ENCODE results near the gene AHNAK.

The AHNAK gene

DNA sequence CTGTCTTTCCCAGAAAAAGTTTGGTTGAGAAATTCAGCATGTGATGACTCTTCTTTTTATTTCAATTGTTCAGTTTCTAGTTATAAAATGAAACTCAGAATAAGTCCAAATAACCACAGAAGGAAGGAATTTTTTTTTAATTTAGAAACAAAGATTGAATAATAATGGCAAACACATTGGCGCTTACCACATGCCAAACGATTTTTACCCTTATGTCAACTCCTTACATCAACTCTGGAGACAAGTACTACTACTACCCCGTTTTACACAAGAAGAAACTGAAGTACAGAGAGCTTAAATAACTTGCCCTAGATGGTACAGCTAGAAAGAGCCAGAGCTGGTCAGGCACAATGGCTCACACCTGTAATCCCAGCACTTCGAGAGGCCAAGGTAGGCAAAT is 52.4 kb downstream of the AHNAK start:
- no peak for TF ChIP-seq POLR2A (IDR thresholded peaks at IDR 0.05; ENCODE audit: low read depth, low read length)
- DNase-seq (ENCODE audit: insufficient read length, low spot score) (no peak), FAIRE-seq (no peak)

- no peak for TF ChIP-seq POLR2A (IDR thresholded peaks at IDR 0.05; ENCODE audit: low read depth, low read length)
- no peak for FAIRE-seq
- no peak for DNase-seq (ENCODE audit: insufficient read length, low spot score)
These were observed 52.8 kb downstream of the AHNAK start for GRCh38 chr11:62493801-62494200.

DNA sequence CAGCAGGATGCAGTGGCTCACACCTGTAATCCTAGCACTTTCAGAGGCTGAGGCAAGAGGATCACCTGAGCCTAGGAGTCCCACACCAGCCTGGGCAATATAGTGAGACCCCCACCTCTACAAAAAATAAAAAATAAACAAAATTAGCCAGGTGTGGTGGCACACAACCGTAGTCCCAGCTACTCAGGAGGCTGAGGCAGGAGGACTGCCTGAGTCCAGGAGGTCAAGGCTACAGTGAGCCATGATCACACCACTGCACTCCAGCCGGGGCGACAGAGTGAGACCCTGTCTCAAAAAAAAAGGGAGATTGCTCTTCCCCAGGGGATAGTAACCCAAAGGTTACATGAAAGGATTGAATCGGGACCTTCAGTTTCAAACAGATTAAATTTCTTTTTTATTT is 54.0 kb downstream of the AHNAK start:
- DNase-seq (ENCODE audit: insufficient read length, low spot score) (no peak), FAIRE-seq (no peak)
- TF ChIP-seq POLR2A (IDR thresholded peaks at IDR 0.05; ENCODE audit: low read depth, low read length), result no peak

DNA sequence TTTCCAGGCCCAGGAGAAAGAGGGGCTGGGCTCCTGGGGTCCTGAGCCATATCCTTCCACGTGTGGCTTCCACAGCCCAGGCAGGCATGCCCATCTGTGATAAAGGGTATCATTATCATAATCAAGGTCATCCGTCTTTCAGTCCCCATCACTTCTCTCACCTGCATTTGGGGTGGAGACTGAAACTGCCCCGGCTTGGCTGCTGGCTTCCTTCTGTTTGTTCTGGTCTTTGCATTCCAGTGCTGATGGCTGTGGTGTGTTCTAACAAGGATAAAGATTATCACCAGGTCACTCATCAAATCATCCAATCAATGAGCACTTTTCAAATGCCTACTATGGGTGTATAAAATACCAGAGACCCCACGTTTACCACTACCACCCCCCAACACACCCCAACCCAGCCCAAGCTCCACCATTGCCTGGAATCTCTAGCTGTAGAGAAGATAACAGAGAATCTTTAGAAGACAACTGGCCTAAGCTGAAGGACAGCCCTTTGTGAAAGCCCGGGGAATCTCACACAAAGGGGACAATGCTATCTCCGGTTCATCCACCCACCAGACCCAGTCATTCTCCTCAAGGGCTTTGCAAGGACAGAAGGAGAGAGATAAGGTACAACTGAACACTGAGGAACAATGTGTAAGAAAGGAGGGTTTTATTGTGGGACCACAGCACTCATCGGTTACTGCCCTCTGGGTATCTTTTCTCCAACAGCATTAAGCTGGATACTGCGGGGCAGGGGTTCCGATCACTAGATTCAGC is 54.9 kb downstream of the AHNAK start:
- DNase-seq (ENCODE audit: insufficient read length, low spot score), result no peak
- no peak for FAIRE-seq
- no peak for TF ChIP-seq POLR2A (IDR thresholded peaks at IDR 0.05; ENCODE audit: low read depth, low read length)

GRCh38 chr11:62489204-62489603 is 57.4 kb downstream of the AHNAK start:
- FAIRE-seq (no peak), DNase-seq (ENCODE audit: insufficient read length, low spot score) (no peak)
- TF ChIP-seq POLR2A (IDR thresholded peaks at IDR 0.05; ENCODE audit: low read depth, low read length), result no peak

DNA sequence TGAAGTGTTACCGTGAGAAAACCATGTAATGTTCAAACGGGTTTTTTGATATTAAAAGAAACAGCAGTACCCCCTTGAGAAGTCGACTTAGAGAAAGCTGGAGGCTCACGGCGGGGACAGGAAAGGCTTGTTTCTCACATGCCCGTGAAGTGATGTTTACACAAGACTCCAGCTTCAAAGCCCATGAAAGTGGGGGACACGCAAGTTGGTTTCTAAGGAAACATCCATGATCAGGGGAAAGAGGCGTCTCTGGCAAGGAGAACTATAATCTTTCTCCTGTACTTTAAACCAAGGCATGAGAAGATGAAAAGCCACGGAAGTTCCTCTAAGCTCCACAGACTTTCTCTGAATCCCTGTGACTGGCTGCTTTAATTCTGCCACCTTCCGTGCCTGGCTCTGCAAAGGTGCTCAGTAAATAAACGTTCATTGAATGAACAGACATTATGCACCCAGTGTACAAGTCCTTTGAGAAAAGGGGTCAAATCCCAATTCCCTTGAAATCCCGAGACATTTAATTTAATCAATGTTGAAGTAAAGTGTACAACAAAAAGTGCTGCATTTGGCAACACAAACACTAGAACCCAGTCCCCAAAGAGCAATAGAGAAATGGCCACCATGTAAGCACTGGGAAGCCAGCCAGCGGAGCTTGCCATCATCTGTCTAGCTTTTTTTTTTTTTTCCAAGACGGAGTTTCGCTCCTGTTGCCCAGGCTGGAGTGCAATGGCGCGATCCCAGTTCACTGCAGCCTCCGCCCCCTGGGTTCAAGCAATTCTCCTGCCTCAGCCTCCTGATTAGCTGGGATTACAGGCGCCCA is 58.7 kb downstream of the AHNAK start:
- DNase-seq (ENCODE audit: insufficient read length, low spot score) (no peak), FAIRE-seq (no peak)
- no peak for TF ChIP-seq POLR2A (IDR thresholded peaks at IDR 0.05; ENCODE audit: low read depth, low read length)

GRCh38 chr11:62487136-62487535 is 59.5 kb downstream of the AHNAK start:
- FAIRE-seq, result no peak
- TF ChIP-seq POLR2A (IDR thresholded peaks at IDR 0.05; ENCODE audit: low read depth, low read length), result no peak
- DNase-seq (ENCODE audit: insufficient read length, low spot score), result no peak

DNA sequence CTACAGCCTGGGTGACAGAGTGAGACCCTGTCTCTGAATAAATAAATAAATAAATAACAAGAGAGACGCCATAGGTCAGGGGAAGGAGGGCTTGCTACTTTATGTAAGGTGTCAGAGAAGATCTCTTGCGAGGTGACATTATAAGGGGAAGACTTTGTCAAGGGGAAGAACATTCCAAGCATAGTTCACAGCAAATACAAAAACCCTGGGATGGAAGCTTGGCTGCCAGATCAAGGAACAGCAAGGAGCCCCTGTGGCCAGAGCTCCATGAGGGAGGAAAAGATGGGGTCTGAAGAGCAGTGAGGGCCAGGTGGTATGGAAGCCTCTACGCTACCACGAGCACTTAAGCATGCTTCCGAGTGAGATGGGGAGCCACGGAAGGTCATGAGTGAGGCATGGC is 62.3 kb downstream of the AHNAK start:
- no peak for TF ChIP-seq POLR2A (IDR thresholded peaks at IDR 0.05; ENCODE audit: low read depth, low read length)
- no peak for FAIRE-seq
- no peak for DNase-seq (ENCODE audit: insufficient read length, low spot score)

- no peak for TF ChIP-seq POLR2A (IDR thresholded peaks at IDR 0.05; ENCODE audit: low read depth, low read length)
- DNase-seq (ENCODE audit: insufficient read length, low spot score) (no peak), FAIRE-seq (no peak)
These were observed 63.9 kb downstream of the AHNAK start for GRCh38 chr11:62482753-62483152.

- no peak for DNase-seq (ENCODE audit: insufficient read length, low spot score)
- no peak for TF ChIP-seq POLR2A (IDR thresholded peaks at IDR 0.05; ENCODE audit: low read depth, low read length)
- no peak for FAIRE-seq
These were observed 66.9 kb downstream of the AHNAK start for GRCh38 chr11:62479631-62480201.

- TF ChIP-seq POLR2A (IDR thresholded peaks at IDR 0.05; ENCODE audit: low read depth, low read length), result no peak
- no peak for FAIRE-seq
- DNase-seq (ENCODE audit: insufficient read length, low spot score), result no peak
These were observed 68.7 kb downstream of the AHNAK start for GRCh38 chr11:62477927-62478326.

GRCh38 chr11:62472063-62472884 is 74.3 kb downstream of the AHNAK start:
- DNase-seq (ENCODE audit: insufficient read length, low spot score) (peak; percentile 83), FAIRE-seq (no peak)
- no peak for TF ChIP-seq POLR2A (IDR thresholded peaks at IDR 0.05; ENCODE audit: low read depth, low read length)

DNA sequence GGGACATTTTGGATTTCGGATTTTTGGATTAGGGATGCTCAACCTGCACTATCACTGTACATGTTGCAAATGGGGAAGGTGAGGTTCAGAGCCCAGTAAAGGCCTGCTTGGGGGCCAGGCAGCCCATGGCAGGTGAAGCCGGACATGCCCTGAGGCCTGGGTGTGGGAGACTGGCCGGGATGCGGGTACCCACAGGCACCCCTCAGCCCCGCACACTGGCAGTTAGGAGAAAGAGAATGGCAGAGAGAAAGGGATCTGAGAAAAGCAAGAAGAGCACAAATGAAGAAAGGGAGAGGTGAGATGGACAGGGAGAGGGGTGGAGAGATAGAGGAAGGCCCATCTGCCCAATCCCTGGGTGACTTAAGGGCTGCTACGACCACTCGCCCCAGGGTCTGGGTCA is 75.0 kb downstream of the AHNAK start:
- no peak for DNase-seq (ENCODE audit: insufficient read length, low spot score)
- no peak for TF ChIP-seq POLR2A (IDR thresholded peaks at IDR 0.05; ENCODE audit: low read depth, low read length)
- FAIRE-seq, result no peak

GRCh38 chr11:62468577-62468976 is 78.0 kb downstream of the AHNAK start:
- DNase-seq (ENCODE audit: insufficient read length, low spot score) (no peak), FAIRE-seq (no peak)
- no peak for TF ChIP-seq POLR2A (IDR thresholded peaks at IDR 0.05; ENCODE audit: low read depth, low read length)

Measured in H54 (cell line).